Stomach (tissue), 9 donors: ENCODE data around the gene XXYLT1. TPM values are rescaled to one million over a fixed set of nuclear protein-coding genes. Genes with fewer than 3 reads are reported as not detected.

ENCODE experiments used
- DNase-seq, 2 donors: peaks; one replicate each; pipeline versions ENCODE4 v3.0.0 to v3.0.0-alpha.2; 2013 to 2019
- H3K27ac ChIP-seq, 5 donors: fragments of 200-600 bp in 4 of 5; sonication (generic) in 4 of 5; one replicate each; pipeline ENCODE4 v1.5.1; 2013 to 2019; ENCODE audit warnings: mild to moderate bottlenecking in 1 of 5, moderate library complexity in 1 of 5
- H3K27me3 ChIP-seq, 3 donors: fragments of 200-600 bp; sonication (generic); one replicate each; pipeline ENCODE4 v1.5.1; 2017 to 2019; ENCODE audit warnings: mixed run types in 1 of 3
- H3K36me3 ChIP-seq, 4 donors: fragments of 200-600 bp; sonication (generic); 1 replicate in 3 of 4; 2 replicates in 1 of 4; pipeline ENCODE4 v1.5.1; 2016 to 2019
- H3K4me1 ChIP-seq, 4 donors: fragments of 200-600 bp; sonication (generic); one replicate each; pipeline ENCODE4 v1.5.1; 2016 to 2019
- H3K4me3 ChIP-seq, 4 donors: fragments of 200-600 bp; sonication (generic) in 3 of 4; one replicate each; pipeline ENCODE4 v1.5.1; 2016 to 2019; ENCODE audit warnings: mild to moderate bottlenecking in 1 of 4
- H3K9me3 ChIP-seq, 4 donors: fragments of 200-600 bp; sonication (generic); one replicate each; pipeline ENCODE4 v1.5.1; 2016 to 2019
- EP300 ChIP-seq: sonication (generic); formaldehyde crosslinking; IDR thresholded peaks from one replicate; pipeline ENCODE4 v1.6.1; 2017; ENCODE audit warnings: antibody characterized with exemption
- POLR2A ChIP-seq, 4 donors: fragments of 450-650 bp; IDR thresholded peaks; one replicate each; pipeline ENCODE4 v1.6.1; 2016; ENCODE audit warnings: antibody characterized with exemption in 4 of 4, control low read depth in 2 of 4, mild to moderate bottlenecking in 1 of 4, moderate library complexity in 1 of 4
- POLR2AphosphoS5 ChIP-seq, 3 donors: sonication (generic); formaldehyde crosslinking; IDR thresholded peaks; one replicate each; pipeline ENCODE4 v1.6.1; 2016; ENCODE audit warnings: antibody characterized with exemption in 3 of 3
- WGBS, 5 donors: extraction: QIAGEN DNeasy Blood & Tissue Kit in 3 of 5; methylation state at CpG; one replicate each; pipeline versions ENCODE4 v1.1.5 to v1.1.7; 2013 to 2018; 5-methylcytosine and 5-hydroxymethylcytosine counted together
- intact Hi-C: fragments of 100-400 bp; cut with DNase I; formaldehyde crosslinking; loops from one replicate; pipeline ENCODE4 v1.15.1; 2023; ENCODE audit warnings: low total_unique reads
- polyA plus RNA-seq, 3 donors: library from polyadenylated mRNA; stranded (reverse); fragments of 200-250 nt; gene quantifications; one replicate each; pipeline ENCODE4 v1.2.3, GENCODE V29; 2013
- total RNA-seq, 5 donors: library from RNA; depleted of rRNA; stranded (reverse); fragments of >200 nt; gene quantifications; one replicate each; pipeline versions ENCODE4 v1.1.0 to v1.2.3, GENCODE V29; 2014 to 2016
- TF ChIP-seq, protein P1 (sequence below), 7 experiments: fragments of 450-650 bp in 4 of 7; fragments of 200-600 bp in 3 of 7; sonication (generic) in 3 of 7; IDR thresholded peaks; one replicate each; pipeline ENCODE4 v1.5.1; 2016 to 2019; ENCODE audit warnings: antibody characterized with exemption in 7 of 7, control low read depth in 2 of 7, mild to moderate bottlenecking in 1 of 7
- donor health status: healthy with polysubstance abuse.
- donor health status: Bipolar disorder and iron deficiency.
- donor health status: healthy.

The XXYLT1 gene
- total and polyA plus RNA-seq, 8 donors = 2.1 to 41.5 (median 11.4) TPM; not detected in 1

DNA sequence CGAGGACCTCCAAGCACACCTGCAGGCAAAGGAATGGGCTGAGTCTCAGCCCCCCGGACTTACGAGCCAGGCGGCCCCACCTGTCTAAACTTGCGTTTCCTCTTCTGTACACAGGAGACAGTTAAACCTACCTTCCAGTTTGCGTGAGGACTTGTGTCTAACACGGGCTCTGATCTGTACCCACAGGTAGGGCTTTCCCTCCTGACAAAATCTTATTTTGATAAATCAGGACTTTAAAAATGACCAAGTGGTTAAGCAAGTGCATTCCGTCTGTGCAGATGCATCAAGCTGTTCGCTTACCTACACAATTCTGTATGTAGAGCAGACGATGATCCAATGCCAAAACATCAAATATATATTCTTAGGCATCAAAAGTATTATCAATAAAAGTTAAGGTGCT lies 238.0 kb downstream of the XXYLT1 start:
- no peak for TF ChIP-seq EP300
- TF ChIP-seq, protein P1, sequence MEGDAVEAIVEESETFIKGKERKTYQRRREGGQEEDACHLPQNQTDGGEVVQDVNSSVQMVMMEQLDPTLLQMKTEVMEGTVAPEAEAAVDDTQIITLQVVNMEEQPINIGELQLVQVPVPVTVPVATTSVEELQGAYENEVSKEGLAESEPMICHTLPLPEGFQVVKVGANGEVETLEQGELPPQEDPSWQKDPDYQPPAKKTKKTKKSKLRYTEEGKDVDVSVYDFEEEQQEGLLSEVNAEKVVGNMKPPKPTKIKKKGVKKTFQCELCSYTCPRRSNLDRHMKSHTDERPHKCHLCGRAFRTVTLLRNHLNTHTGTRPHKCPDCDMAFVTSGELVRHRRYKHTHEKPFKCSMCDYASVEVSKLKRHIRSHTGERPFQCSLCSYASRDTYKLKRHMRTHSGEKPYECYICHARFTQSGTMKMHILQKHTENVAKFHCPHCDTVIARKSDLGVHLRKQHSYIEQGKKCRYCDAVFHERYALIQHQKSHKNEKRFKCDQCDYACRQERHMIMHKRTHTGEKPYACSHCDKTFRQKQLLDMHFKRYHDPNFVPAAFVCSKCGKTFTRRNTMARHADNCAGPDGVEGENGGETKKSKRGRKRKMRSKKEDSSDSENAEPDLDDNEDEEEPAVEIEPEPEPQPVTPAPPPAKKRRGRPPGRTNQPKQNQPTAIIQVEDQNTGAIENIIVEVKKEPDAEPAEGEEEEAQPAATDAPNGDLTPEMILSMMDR (IDR thresholded peaks at IDR 0.05) = no peak
- no peak for TF ChIP-seq POLR2A (IDR thresholded peaks at IDR 0.05)
- no peak for TF ChIP-seq POLR2AphosphoS5 (IDR thresholded peaks at IDR 0.05)
- H3K27ac ChIP-seq = peak overlapping the region in 3 of 5 donors; percentile 67 to 82 (median 74)
- WGBS, 5 donors = 75 to 83% (median 79%) methylated on average over 10 of the region's 10 CpGs

DNA sequence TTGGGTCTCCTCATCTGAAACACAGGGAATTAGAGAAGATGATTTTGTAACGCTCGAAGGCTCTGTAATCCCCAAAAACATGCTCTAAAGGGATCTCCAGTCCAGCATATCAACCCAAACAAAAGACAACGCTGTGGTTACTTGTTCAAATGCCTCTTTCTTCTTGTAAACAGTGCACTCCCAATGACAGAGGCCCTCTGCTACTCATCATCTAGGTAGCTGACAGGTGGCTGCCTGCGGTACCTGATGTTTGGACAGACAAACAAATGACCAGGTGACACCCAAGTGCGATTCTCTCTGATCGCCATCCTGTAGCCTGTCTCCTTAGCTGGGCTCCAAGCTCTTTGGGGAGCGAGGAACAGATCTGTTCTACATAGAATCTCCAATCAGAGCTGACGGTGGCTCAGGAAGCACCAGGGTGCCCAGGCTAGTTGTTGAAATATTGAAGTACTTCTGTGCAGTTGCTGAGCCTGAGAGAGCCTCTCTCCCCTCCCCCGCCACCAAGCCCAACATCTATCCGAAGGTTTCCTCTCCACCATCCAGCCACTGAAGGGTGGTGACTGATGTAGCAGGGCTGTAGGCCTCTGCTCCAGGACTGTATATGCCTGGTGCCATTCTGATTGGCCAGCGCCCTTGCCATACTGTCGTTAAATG lies 238.7 kb downstream of the XXYLT1 start:
- Histone ChIP-seq H3K4me1 (peaks cover 17 to 43% (median 38%) of the 10 kb centered on the region in 4 donors), H3K27ac (peak overlapping the region in 4 of 5 donors; percentile 32 to 82 (median 63)), H3K4me3 (no peak overlapping the region), H3K36me3 (no peaks in the 10 kb centered on the region), H3K27me3 (no peaks in the 10 kb centered on the region), H3K9me3 (no peaks in the 10 kb centered on the region)
- intact Hi-C loops = no loop called here
- TF ChIP-seq POLR2AphosphoS5 (IDR thresholded peaks at IDR 0.05) (no peak), POLR2A (IDR thresholded peaks at IDR 0.05) (no peak)
- TF ChIP-seq, protein P1 (IDR thresholded peaks at IDR 0.05) = no peak
- DNase-seq = no peak
- WGBS, 5 donors = 74 to 78% (median 78%) methylated on average over 12 of the region's 12 CpGs

More for the DNA sequence above, 238.0 kb downstream of the XXYLT1 start:
- DNase-seq = no peak
- H3K4me1 ChIP-seq = peaks cover 17 to 43% (median 38%) of the 10 kb centered on the region in 4 donors
- H3K4me3 ChIP-seq = no peak overlapping the region
- no peaks in the 10 kb centered on the region for H3K36me3 ChIP-seq
- no peaks in the 10 kb centered on the region for H3K27me3 ChIP-seq
- intact Hi-C loops = no loop called here
- no peaks in the 10 kb centered on the region for H3K9me3 ChIP-seq

DNA sequence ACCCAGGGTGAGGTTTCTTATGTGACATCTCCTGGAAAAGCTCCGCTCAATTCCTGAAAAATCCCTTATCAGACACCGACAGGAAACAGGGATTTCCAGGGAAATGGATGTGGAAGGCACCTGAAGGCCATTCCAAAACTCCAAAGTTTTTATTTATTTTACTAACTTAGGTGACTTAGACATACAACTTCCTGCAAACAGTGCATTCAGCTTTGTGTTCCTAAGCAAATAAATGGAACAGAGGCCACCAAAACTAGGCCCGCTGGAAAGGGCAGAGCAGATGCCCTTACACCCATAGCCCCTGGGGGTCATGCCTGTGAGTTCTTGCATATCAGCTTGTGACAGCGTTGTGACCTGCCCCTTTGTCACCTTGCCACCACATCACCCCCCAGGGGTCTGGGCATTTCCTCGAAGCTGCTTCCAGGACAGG lies 239.4 kb downstream of the XXYLT1 start:
- 38 to 53% (median 47%) methylated on average over 5 of the region's 5 CpGs for WGBS, 5 donors
- intact Hi-C loops = no loop called here
- H3K27ac ChIP-seq = peak overlapping the region; percentile 32 to 80 (median 54)
- H3K9me3 ChIP-seq = no peaks in the 10 kb centered on the region
- TF ChIP-seq POLR2A (IDR thresholded peaks at IDR 0.05) (no peak), POLR2AphosphoS5 (IDR thresholded peaks at IDR 0.05) (no peak), EP300 (no peak)
- TF ChIP-seq, protein P1 (IDR thresholded peaks at IDR 0.05) = no peak
- H3K4me1 ChIP-seq = peaks cover 17 to 43% (median 38%) of the 10 kb centered on the region in 4 donors
- peak in 1 of 2 donors; percentile 46 for DNase-seq
- H3K36me3 ChIP-seq = no peaks in the 10 kb centered on the region
- no peak overlapping the region for H3K4me3 ChIP-seq
- H3K27me3 ChIP-seq = no peaks in the 10 kb centered on the region

DNA sequence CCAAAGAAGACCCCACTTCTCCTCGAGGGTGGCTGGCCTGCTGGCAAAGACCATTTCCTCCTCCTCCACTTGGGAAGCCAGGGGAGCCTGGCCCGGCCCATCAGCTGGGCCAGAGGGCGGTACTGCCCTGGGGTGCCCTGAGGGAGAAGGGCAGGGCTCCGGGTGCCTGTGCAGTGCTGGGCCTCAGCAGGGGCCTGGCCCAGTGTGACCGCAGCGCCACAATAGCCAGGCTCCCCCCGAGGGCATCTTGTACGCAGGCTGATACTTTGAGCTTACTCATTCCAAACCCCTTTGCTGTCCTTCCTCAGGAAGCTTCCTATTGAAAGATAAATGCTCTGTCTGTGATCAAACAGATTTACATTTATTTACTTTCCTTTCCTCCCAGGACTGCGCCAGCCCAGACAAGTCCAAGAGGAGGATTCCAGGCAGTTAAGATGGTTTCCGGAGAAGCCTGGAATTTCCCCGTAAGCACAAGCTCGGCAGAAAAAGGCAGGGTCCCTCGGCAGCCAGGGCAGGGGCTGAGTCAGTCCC lies 240.1 kb downstream of the XXYLT1 start:
- intact Hi-C loops = no loop called here
- Histone ChIP-seq H3K27ac (peak overlapping the region; percentile 52 to 80 (median 59)), H3K4me1 (peaks cover 17 to 43% (median 38%) of the 10 kb centered on the region in 4 donors), H3K36me3 (no peaks in the 10 kb centered on the region), H3K27me3 (no peaks in the 10 kb centered on the region), H3K9me3 (no peaks in the 10 kb centered on the region), H3K4me3 (no peak overlapping the region)
- WGBS, 5 donors = 49 to 68% (median 61%) methylated on average over 11 to 13 of the region's 13 CpGs
- TF ChIP-seq, protein P1 (IDR thresholded peaks at IDR 0.05) = no peak
- TF ChIP-seq EP300 (no peak), POLR2A (IDR thresholded peaks at IDR 0.05) (no peak), POLR2AphosphoS5 (IDR thresholded peaks at IDR 0.05) (no peak)
- peak in 1 of 2 donors; percentile 42 for DNase-seq
